GM12891 (cell line): ENCODE data around the gene RSPO4.

Experiments used
- POLR2A ChIP-seq: IDR thresholded peaks from 2 replicates; pipeline ENCODE4 v1.6.1; 2011; ENCODE audit warnings: low read depth, low read length, control low read depth
- POLR2AphosphoS5 ChIP-seq: IDR thresholded peaks from 2 replicates; pipeline ENCODE4 v1.6.1; 2011; ENCODE audit warnings: low read depth, low read length, control low read depth
- TAF1 ChIP-seq: IDR thresholded peaks from 2 replicates; pipeline ENCODE4 v1.6.1; 2011; ENCODE audit warnings: low read depth, low read length, control low read depth

DNA sequence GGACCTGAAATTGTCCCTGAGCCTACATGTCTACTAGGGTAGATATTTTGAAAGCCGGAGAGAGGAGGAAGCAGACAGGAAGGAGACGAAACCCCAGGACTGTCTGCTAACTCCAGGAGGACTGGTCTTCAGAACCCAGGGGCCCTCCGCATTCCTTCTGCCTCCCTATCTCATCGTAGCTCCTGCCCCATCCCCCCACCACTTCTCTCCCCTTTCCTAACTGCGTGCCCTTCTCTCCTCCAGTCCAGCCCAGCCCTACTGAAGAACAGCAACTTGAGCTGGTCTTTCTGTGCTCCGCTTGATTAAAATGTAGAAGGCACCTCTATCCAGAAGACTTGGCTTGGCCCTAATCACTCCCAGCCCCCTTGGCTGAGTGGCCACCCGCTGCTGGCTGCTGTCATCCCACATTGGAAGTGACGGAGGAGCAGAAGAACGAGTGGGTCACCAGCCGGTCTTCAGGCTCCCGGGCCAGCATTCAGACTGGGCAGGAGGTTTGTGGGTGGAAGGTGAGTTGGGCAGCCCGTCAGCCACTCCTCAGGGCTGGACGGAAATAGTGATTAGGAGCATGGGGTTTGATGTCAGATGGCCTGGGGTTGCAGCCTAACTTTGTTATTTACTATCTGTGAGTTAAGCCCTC is 57.2 kb downstream of the RSPO4 start:
- TF ChIP-seq POLR2AphosphoS5 (no peak), POLR2A (no peak), TAF1 (no peak)
